Measurements from ENCODE around the gene RAD51.

RAD51 gene

DNA sequence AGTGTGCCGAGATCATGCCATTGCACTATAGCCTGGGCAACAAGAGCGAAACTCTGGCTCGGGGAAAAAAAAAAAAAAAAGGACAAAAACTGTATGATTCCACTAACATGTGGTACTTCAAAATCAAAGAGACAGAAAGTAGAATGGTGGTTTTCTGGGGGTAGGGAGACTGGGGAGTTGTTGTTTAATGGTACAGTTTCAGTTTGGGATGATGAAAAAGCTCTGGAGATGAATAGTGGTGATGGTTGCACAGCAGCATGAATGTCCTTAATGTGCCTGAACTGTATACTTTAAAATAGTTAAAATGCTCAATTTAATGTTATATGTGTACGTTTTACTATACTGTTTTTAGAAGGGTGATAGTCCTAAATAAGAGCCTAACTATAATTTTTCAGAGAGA is 27.4 kb downstream of the RAD51 start:
- no peak for DNase-seq (ENCODE audit: low read depth in 3 of 3)

- no peak for DNase-seq (ENCODE audit: low read depth in 3 of 3)
Measured at GRCh38 chr15:40722934-40723333, 28.0 kb downstream of the RAD51 start.

- no peak for DNase-seq (ENCODE audit: low read depth in 3 of 3)
Measured at GRCh38 chr15:40723919-40724318, 28.9 kb downstream of the RAD51 start.

DNA sequence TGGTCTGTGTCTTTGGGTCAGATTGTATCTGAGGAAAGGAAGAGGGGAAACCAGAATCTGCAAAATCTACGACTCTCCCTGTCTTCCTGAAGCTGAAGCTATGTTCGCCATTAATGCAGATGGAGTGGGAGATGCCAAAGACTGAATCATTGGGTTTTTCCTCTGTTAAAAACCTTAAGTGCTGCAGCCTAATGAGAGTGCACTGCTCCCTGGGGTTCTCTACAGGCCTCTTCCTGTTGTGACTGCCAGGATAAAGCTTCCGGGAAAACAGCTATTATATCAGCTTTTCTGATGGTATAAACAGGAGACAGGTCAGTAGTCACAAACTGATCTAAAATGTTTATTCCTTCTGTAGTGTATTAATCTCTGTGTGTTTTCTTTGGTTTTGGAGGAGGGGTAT is 36.1 kb downstream of the RAD51 start:
- no peak for DNase-seq (ENCODE audit: low read depth in 3 of 3)

DNA sequence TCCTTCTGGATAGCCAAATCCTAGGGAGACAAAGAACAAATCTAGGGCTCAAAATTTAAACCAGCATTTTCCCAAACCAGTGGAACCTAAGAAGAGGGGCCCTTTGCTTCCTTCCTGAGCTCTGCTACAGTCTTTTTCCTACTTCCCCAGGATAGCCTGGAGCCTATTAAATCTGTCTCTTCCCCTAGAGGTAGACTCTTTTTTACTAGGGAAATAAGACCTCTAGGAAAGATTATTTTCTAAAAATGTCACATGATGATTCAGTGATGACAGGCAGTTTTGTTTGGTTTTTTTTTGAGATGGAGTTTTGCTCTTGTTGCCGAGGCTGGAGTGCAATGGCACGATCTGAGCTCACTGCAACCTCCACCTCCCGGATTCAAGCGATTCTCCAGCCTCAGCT is 41.6 kb downstream of the RAD51 start:
- no peak for DNase-seq (ENCODE audit: low read depth in 3 of 3)

DNA sequence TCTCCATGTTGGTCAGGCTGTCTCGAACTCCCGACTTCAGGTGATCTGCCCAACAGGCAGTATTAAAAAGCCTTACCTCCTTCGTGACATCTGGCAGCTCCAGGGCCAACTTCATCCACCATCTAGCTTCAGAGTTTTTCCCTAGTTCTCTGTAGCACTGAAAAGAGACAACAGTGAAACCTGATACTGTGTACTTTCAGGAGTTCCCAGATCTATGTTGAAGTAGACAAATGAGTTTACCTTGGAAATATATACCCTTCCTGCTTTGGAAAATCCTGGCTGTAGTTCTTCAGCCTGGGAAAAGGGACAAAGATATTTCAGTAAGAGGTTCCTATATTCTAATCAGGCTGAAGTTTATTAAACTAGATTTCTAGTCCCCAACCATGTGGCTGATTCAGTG is 42.1 kb downstream of the RAD51 start:
- no peak for DNase-seq (ENCODE audit: low read depth in 3 of 3)

GRCh38 chr15:40739047-40739446 is 44.1 kb downstream of the RAD51 start:
- no peak for DNase-seq (ENCODE audit: low read depth in 3 of 3)

- no peak for DNase-seq (ENCODE audit: low read depth in 3 of 3)
Measured at GRCh38 chr15:40739854-40740253, 44.9 kb downstream of the RAD51 start.

GRCh38 chr15:40743485-40743901 is 48.5 kb downstream of the RAD51 start:
- no peak for DNase-seq (ENCODE audit: low read depth in 3 of 3)

- DNase-seq (ENCODE audit: low read depth in 3 of 3): peak in 2 of 3 donors; percentile 51 to 53
Measured at GRCh38 chr15:40743921-40744814, 49.2 kb downstream of the RAD51 start.

- no peak for DNase-seq (ENCODE audit: low read depth in 3 of 3)
Measured at GRCh38 chr15:40744815-40745152, 49.8 kb downstream of the RAD51 start.

DNA sequence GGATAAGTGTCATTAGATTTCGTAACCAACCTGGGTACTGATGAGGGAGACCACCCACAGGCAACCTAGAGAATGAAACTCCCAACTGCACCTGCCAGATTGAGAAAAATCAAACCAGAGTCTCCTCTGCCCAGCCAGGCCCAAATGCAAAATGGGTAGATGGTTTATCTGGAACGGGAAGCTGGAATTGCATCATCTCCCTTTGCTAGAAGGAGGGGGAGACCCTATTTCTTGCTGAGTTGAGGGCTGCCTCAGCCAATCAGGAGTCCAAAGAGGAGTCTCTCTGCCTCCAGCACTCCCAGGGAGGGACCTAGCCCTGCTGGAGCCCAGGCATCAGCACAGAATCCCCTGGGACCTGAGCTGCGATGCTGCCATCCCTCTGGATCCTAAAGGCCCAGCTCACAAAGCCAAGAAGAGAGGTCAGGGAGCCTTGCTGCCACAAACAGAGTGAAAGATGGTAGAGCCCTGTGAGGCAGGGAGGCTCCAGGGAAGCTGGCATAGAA is 52.0 kb downstream of the RAD51 start:
- DNase-seq (ENCODE audit: low read depth in 3 of 3): no peak

GRCh38 chr15:40747685-40748631 is 53.0 kb downstream of the RAD51 start:
- no peak for DNase-seq (ENCODE audit: low read depth in 3 of 3)

DNA sequence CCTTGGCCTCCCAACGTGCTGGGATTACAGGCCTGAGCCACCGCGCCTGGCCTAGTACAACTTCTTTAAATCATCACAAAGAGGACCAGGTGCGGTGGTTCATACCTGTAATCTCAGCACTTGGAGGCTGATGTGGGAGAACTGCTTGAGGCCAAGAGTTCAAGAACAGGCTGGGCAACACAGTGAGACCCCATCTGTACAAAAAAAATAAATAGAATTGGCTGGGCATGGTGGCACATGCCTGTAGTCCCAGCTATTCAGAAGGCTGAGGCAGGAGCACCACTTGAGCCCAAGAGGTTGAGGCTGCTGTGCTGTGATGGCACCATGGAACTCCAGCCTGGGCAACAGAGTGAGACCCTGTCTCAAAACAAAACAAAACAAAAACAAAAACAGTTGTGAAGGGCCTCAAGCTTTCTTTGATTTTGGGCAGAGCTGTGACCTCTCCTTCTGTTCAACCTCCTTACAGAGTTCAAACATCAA is 54.2 kb downstream of the RAD51 start:
- DNase-seq (ENCODE audit: low read depth in 3 of 3): no peak

- no peak for DNase-seq (ENCODE audit: low read depth in 3 of 3)
Measured at GRCh38 chr15:40750885-40751284, 55.9 kb downstream of the RAD51 start.

DNA sequence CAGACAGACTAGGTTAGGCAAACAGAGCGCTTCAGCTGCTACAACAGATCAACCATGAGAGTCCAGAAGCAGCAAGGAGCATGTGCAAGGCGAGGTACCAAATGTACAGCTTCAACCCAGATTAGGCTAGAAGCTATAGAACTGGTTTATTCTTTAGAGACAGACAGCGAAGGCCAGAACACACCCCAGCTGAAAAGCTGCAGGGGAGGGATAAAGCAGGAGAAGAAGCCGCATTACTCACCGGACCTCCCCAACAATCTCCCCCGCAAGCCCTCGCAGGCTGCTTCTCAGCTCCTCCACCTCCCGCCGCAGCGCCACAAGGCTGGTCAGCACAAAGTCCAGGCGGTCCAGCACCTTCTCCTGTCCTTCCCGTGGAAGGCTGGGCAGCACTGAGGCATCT is 56.8 kb downstream of the RAD51 start:
- DNase-seq (ENCODE audit: low read depth in 3 of 3): no peak

- no peak for DNase-seq (ENCODE audit: low read depth in 3 of 3)
Measured at GRCh38 chr15:40754574-40754882, 59.6 kb downstream of the RAD51 start.

DNA sequence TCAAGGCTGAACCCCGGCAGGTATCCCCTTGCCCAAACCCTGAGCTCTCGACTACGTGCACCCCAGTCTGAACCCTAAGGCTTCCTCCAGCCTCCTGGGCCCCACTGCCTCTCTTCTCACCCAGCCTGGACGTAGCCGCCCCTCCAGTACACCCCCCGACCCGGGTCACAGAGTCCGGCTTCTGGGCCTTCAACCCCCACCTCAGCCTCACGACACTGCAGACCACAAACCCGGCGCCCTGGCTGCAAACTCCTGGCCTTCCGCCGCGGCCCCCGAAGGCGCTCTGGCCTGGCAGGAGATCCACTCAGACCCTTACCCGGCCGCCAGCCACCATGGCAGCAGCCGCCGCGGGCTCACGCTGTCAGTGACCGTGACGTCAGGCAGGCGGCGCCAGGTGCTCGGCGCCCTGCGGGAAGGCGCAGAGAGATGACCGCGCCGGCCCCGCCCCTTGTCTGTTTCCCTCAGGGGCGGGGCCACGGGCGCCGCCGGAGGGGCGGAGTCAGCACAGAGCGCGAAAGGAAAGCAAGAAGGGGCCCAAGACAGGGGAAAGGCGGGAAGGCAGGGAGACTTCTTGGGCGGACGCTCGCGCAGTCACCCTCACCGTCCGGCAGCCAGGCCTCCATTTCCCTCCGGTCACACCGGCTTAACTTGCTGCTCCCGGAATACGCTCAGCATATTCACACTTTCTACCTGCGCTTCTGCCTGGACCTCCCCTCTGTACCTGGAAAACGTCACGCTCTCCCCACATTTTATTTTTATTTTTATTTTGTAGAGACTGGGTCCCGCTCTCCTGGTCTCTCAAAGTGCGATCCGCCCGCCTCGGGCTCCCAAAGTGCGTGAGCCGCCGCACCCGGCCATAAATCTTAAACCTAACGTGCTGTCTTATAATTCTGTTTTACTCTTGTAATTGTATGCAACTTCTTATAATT is 60.2 kb downstream of the RAD51 start, which contains the start of gene RMDN3:
Gene RMDN3, minus strand, starts transcription at position 372 of the 929 bp plus-strand sequence. CDS start 471 bp downstream, outside the sequence.
- peak; percentile 87 to 97 (median 87) for DNase-seq (ENCODE audit: low read depth in 3 of 3)

DNA sequence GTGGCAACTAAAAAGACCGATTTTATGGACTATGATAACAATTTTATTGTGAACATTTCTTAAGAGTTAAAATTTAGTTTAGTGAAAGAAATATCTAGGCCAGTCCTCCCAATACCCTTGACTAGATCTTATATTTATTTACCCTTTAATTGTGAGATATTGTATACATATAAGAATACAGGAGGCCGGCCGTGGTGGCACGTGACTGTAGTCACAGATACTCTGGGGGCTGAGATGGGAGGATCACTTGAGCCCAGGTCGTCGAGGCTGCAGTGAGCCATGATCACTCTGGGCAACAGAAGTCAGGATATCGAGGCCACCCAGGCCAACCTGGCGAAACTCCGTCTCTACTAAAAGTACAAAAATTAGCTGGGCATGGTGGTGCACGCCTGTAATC is 60.8 kb downstream of the RAD51 start:
- no peak for DNase-seq (ENCODE audit: low read depth in 3 of 3)

- no peak for DNase-seq (ENCODE audit: low read depth in 3 of 3)
Measured at GRCh38 chr15:40756938-40757337, 62.0 kb downstream of the RAD51 start.

DNA sequence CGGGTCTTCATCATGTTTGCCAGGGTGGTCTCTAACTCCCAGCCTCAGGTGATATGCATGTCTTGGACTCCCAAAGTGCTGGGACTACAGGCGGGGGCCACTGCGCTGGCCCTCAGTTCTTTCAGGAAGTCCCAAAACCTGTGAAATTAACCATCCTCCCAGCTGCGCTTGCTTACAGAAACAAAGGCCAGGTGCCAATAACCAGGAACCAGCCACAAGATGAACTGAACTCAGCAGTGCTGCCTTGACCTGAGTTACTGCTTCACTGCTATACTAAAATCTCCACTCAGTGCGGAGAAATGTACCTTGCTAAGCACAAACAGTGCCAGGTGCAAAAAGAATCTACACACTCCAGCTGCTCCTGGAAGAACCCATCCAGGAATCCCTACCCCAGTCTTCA is 65.0 kb downstream of the RAD51 start:
- DNase-seq (ENCODE audit: low read depth in 3 of 3): no peak

Data from stimulated activated CD4-positive, alpha-beta T cell treated with anti-CD3 and anti-CD28 coated beads, TNF-alpha, amount 100 ng/mL, for 48 hours (primary cell).